Endothelial cell of umbilical vein (primary cell): Measurements from ENCODE around the gene ZNF598. TPM values are rescaled to one million over a fixed set of nuclear protein-coding genes. Genes with fewer than 3 reads are reported as not detected.

Experiments
- BruUV-seq: library from RNA; stranded (reverse); fragments of 400-500 nt; replicated peaks from 2 replicates; lab custom pipeline; 2021; lab: Mats Ljungman, UMichigan
- CTCF ChIA-PET: fragments of 300-600, 350-600 bp; sonication (Branson Sonifier 250); formaldehyde crosslinking; loops from one replicate; lab custom pipeline; 2021; ENCODE audit warnings: antibody characterized with exemption, inconsistent platforms; lab: Charles Lee
- POLR2A ChIA-PET: fragments of 300-600, 350-600 bp; sonication (Branson Sonifier 250); formaldehyde crosslinking; loops from one replicate; lab custom pipeline; 2021; ENCODE audit warnings: antibody characterized with exemption, inconsistent platforms; lab: Charles Lee
- DNase-seq: peaks from one replicate; pipeline ENCODE4 v3.0.0-alpha.2; 2011; ENCODE audit warnings: low read depth, low spot score
- FAIRE-seq: peaks from 2 replicates; lab custom pipeline; 2011; peaks lifted over from hg19 to GRCh38; lab: Jason Lieb, UNC
- H2AFZ ChIP-seq: 2 replicates; pipeline ENCODE4 v1.6.0; 2012; ENCODE audit warnings: low read depth, low read length, control low read depth, inconsistent platforms
- H3K27ac ChIP-seq: 2 replicates; pipeline ENCODE4 v1.5.1; 2011; ENCODE audit warnings: low read depth, mild to moderate bottlenecking, control low read depth, low read length, moderate library complexity; ENCODE audit not compliant: insufficient read depth
- H3K27me3 ChIP-seq, 2 experiments: 2 replicates each; pipeline versions ENCODE4 v1.6.0 to v1.6.1; 2011; ENCODE audit warnings: low read length in 2 of 2, mixed read lengths in 1 of 2; ENCODE audit not compliant: control insufficient read depth in 2 of 2, insufficient read depth in 2 of 2
- H3K36me3 ChIP-seq, 2 experiments: 2 replicates in 1 of 2; 3 replicates in 1 of 2; pipeline ENCODE4 v1.5.1; 2011; ENCODE audit warnings: low read length in 2 of 2, mild to moderate bottlenecking in 1 of 2, moderate library complexity in 1 of 2; ENCODE audit not compliant: control insufficient read depth in 2 of 2, insufficient read depth in 2 of 2; ENCODE audit errors: extremely low read depth in 1 of 2
- H3K4me1 ChIP-seq: 3 replicates; pipeline ENCODE4 v1.5.1; 2011; ENCODE audit warnings: mild to moderate bottlenecking, low read length; ENCODE audit not compliant: control insufficient read depth, insufficient read depth; ENCODE audit errors: extremely low read depth
- H3K4me2 ChIP-seq: 2 replicates; pipeline ENCODE4 v1.6.1; 2011; ENCODE audit warnings: low read length, control low read depth, mixed read lengths; ENCODE audit not compliant: insufficient read depth
- H3K4me3 ChIP-seq, 3 experiments: fragments of 200-600 bp in 1 of 3; sonication (generic), shearing (Covaris generic) in 1 of 3; replicated peaks in 1 of 3; 2 replicates each; pipeline ENCODE4 v1.5.1; 2011 to 2016; ENCODE audit warnings: control low read depth in 3 of 3, low read length in 3 of 3, mild to moderate bottlenecking in 2 of 3, inconsistent platforms in 1 of 3, low read depth in 1 of 3, moderate library complexity in 1 of 3; ENCODE audit not compliant: insufficient read depth in 1 of 3
- H3K79me2 ChIP-seq: 2 replicates; pipeline ENCODE4 v1.6.0; 2012; ENCODE audit warnings: low read length, inconsistent platforms; ENCODE audit not compliant: control insufficient read depth, insufficient read depth
- H3K9ac ChIP-seq: replicated peaks from 2 replicates; pipeline ENCODE3; 2011; ENCODE audit warnings: low read length, control low read depth; ENCODE audit not compliant: insufficient read depth; ENCODE audit errors: extremely low read depth
- H3K9me1 ChIP-seq: replicated peaks from 3 replicates; pipeline ENCODE4 v1.6.0; 2011; ENCODE audit warnings: mild to moderate bottlenecking, low read length; ENCODE audit not compliant: control insufficient read depth, insufficient read depth; ENCODE audit errors: extremely low read depth
- H3K9me3 ChIP-seq: replicated peaks from 2 replicates; pipeline ENCODE4 v1.5.1; 2012; ENCODE audit warnings: low read length, inconsistent platforms; ENCODE audit not compliant: control insufficient read depth, insufficient read depth
- H4K20me1 ChIP-seq: replicated peaks from 2 replicates; pipeline ENCODE3; 2011; ENCODE audit warnings: mild to moderate bottlenecking, low read length; ENCODE audit not compliant: control insufficient read depth, insufficient read depth; ENCODE audit errors: extremely low read depth
- CTCF ChIP-seq, 2 donors: IDR thresholded peaks; 1 replicate in 1 of 2; 2 replicates in 1 of 2; pipeline ENCODE4 v1.5.1; 2011; ENCODE audit warnings: low read length in 2 of 2, mild to moderate bottlenecking in 2 of 2, moderate library complexity in 2 of 2, control low read depth in 1 of 2, inconsistent platforms in 1 of 2, low read depth in 1 of 2; ENCODE audit not compliant: insufficient read depth in 1 of 2; ENCODE audit errors: extremely low read depth in 1 of 2
- EZH2 ChIP-seq: IDR thresholded peaks from 2 replicates; pipeline ENCODE4 v1.6.1; 2012; ENCODE audit warnings: borderline replicate concordance, low read depth, mild to moderate bottlenecking, moderate library complexity, low read length, inconsistent platforms; ENCODE audit not compliant: severe bottlenecking
- FOS ChIP-seq: IDR thresholded peaks from 2 replicates; pipeline ENCODE4 v1.6.1; 2011; ENCODE audit warnings: mild to moderate bottlenecking, low read length, moderate library complexity, borderline replicate concordance; ENCODE audit not compliant: insufficient read depth
- GATA2 ChIP-seq: IDR thresholded peaks from 2 replicates; pipeline ENCODE4 v1.7.0; 2011; ENCODE audit warnings: low read depth, mild to moderate bottlenecking, moderate library complexity, mixed read lengths, low read length; ENCODE audit not compliant: insufficient read length, insufficient read depth
- JUN ChIP-seq: IDR thresholded peaks from 2 replicates; pipeline ENCODE4 v1.6.1; 2011; ENCODE audit warnings: borderline replicate concordance, low read depth; ENCODE audit not compliant: insufficient read length, insufficient read depth
- MAX ChIP-seq: IDR thresholded peaks from 2 replicates; pipeline ENCODE4 v1.6.1; 2011; ENCODE audit not compliant: insufficient read depth, insufficient read length
- MYC ChIP-seq: IDR thresholded peaks from one replicate; pipeline ENCODE4 v1.6.1; 2011; ENCODE audit warnings: mild to moderate bottlenecking, low read depth, low read length
- POLR2A ChIP-seq: IDR thresholded peaks from 2 replicates; pipeline ENCODE4 v1.6.1; 2012; ENCODE audit warnings: low read depth, mild to moderate bottlenecking, control low read depth, low read length
- POLR2AphosphoS5 ChIP-seq: IDR thresholded peaks from 2 replicates; pipeline ENCODE4 v1.6.1; 2012; ENCODE audit warnings: low read depth, mild to moderate bottlenecking, control low read depth, low read length, moderate library complexity; ENCODE audit not compliant: insufficient read depth
- dilution Hi-C: fragments of 300-500 bp; cut with MboI; formaldehyde crosslinking; loops from one replicate; pipeline ENCODE4 v1.15.0; 2019; ENCODE audit warnings: low sequenced_read_pairs; ENCODE audit not compliant: extremely low pct_ligation_motif_present
- intact Hi-C: fragments of 100-400 bp; cut with micrococcal nuclease; formaldehyde crosslinking; loops from one replicate; pipeline ENCODE4 v1.10.0; 2022
- polyA plus RNA-seq, 4 experiments: library from polyadenylated mRNA; depleted of rRNA in 3 of 4; stranded (reverse) in 3 of 4; unstranded in 1 of 4; fragments of >200 nt; gene quantifications; 2 replicates each; pipeline versions ENCODE4 v1.2.1 to v1.2.3, GENCODE V29; 2011 to 2012; ENCODE audit warnings: missing spikeins in 1 of 4
- total RNA-seq: library from RNA; stranded (reverse); gene quantifications from 2 replicates; pipeline ENCODE4 v1.2.3, GENCODE V29; 2021

ZNF598 gene
- total and polyA plus RNA-seq, 2 donors (not counting 3 experiments of a cell fraction or from before 2014, with no cell fraction given) = 43.3 to 67.0 TPM

GRCh38 chr16:2001456-2002355, 7.9 kb downstream of the ZNF598 start:
- Histone ChIP-seq H2AFZ (no peak overlapping the region), H3K79me2 (peaks cover 41% of the 10 kb centered on the region), H3K36me3 (peaks cover 0 to 50% of the 10 kb centered on the region in 2 experiments), H3K4me3 (no peak overlapping the region), H3K27me3 (no peaks in the 10 kb centered on the region), H4K20me1 (no peaks in the 10 kb centered on the region), H3K9me1 (no peaks in the 10 kb centered on the region), H3K27ac (no peak overlapping the region), H3K4me2 (no peak overlapping the region), H3K4me1 (peaks cover 22% of the 10 kb centered on the region), H3K9ac (no peak overlapping the region), H3K9me3 (no peaks in the 10 kb centered on the region)
- DNase-seq = no peak
- CTCF ChIA-PET = interaction anchor here (0.6 to 3.1 kb wide), 3 partner anchors 9 to 139 kb away, joined by 5 to 23 read pairs (median 12); no protein-coding TSS in a partner anchor
- POLR2A ChIA-PET = no interaction called here
- dilution Hi-C loops = no loop called here
- intact Hi-C loops = no loop called here
- no TSS peak for BruUV-seq
- TF ChIP-seq GATA2 (no peak), CTCF (IDR thresholded peaks at IDR 0.05; ENCODE audit: extremely low read depth in 1 of 2, insufficient read depth in 1 of 2, low read depth in 1 of 2, low read length in 2 of 2) (no peak), EZH2 (no peak), MYC (no peak), POLR2AphosphoS5 (no peak), MAX (no peak), JUN (no peak), FOS (no peak), POLR2A (no peak)
- no peak for FAIRE-seq
